Activated naive CD4-positive, alpha-beta T cell (primary cell): ENCODE measurements around the gene SYNPO2.
"Not testable (repeated sequence)": the region's sequence is repeated elsewhere in the genome, so short reads cannot be mapped to it uniquely, and the experiment has no call there.

Experiments
- DNase-seq, 4 experiments: peaks; one replicate each; lab custom pipeline; 2025; lab: John Stamatoyannopoulos, UW

SYNPO2 gene

GRCh38 chr4:118999919-119000318 is 111.3 kb downstream of the SYNPO2 start:
- no peak for DNase-seq

- no peak for DNase-seq
Measured at GRCh38 chr4:119000400-119000799, 111.7 kb downstream of the SYNPO2 start.

GRCh38 chr4:119002476-119002875 is 113.8 kb downstream of the SYNPO2 start:
- DNase-seq = no peak

GRCh38 chr4:119003001-119003400 is 114.3 kb downstream of the SYNPO2 start:
- not testable (repeated sequence) for DNase-seq

GRCh38 chr4:119005928-119006460 is 117.3 kb downstream of the SYNPO2 start:
- no peak for DNase-seq

- no peak for DNase-seq
Measured at GRCh38 chr4:119008761-119009160, 120.1 kb downstream of the SYNPO2 start.

GRCh38 chr4:119010221-119010620 is 121.6 kb downstream of the SYNPO2 start:
- DNase-seq = not testable (repeated sequence)

GRCh38 chr4:119010909-119011606 is 122.4 kb downstream of the SYNPO2 start:
- DNase-seq = no peak

- DNase-seq = no peak
Measured at GRCh38 chr4:119011607-119011988, 122.9 kb downstream of the SYNPO2 start.

GRCh38 chr4:119014658-119015057 is 126.0 kb downstream of the SYNPO2 start:
- DNase-seq = no peak

GRCh38 chr4:119016636-119017035 is 128.0 kb downstream of the SYNPO2 start:
- no peak for DNase-seq

GRCh38 chr4:119017636-119018035 is 129.0 kb downstream of the SYNPO2 start:
- no peak for DNase-seq

GRCh38 chr4:119020158-119020557 is 131.5 kb downstream of the SYNPO2 start:
- DNase-seq = no peak

- DNase-seq = not testable (repeated sequence)
Measured at GRCh38 chr4:119022520-119022919, 133.9 kb downstream of the SYNPO2 start.

GRCh38 chr4:119024102-119024501 is 135.4 kb downstream of the SYNPO2 start:
- no peak for DNase-seq

GRCh38 chr4:119025420-119025819 is 136.8 kb downstream of the SYNPO2 start:
- DNase-seq = no peak

GRCh38 chr4:119025916-119026661 is 137.4 kb downstream of the SYNPO2 start:
- DNase-seq = no peak

GRCh38 chr4:119026662-119027444 is 138.2 kb downstream of the SYNPO2 start:
- DNase-seq = no peak

- DNase-seq = no peak
Measured at GRCh38 chr4:119027811-119028210, 139.2 kb downstream of the SYNPO2 start.

GRCh38 chr4:119028296-119028695 is 139.6 kb downstream of the SYNPO2 start:
- no peak for DNase-seq

- no peak for DNase-seq
Measured at GRCh38 chr4:119029847-119030535, 141.3 kb downstream of the SYNPO2 start.

- no peak for DNase-seq
Measured at GRCh38 chr4:119030536-119030890, 141.9 kb downstream of the SYNPO2 start.
